HT-29 (cell line): Measurements from ENCODE around the gene GLB1L2. TPM values are rescaled to one million over a fixed set of nuclear protein-coding genes. Genes with fewer than 3 reads are reported as not detected.
A peak's percentile ranks its signal among the peaks of the same experiment; 100 is the strongest.

ENCODE experiments used
- DNase-seq: peaks from one replicate; pipeline ENCODE4 v3.0.0-alpha.2; 2015; ENCODE audit warnings: low spot score
- total RNA-seq: library from RNA; depleted of rRNA; stranded (reverse); fragments of >200 nt; shearing (Covaris generic); gene quantifications from 2 replicates; pipeline ENCODE4 v1.2.3, GENCODE V29; 2014

GLB1L2 gene
- total RNA-seq, 1 experiment from 2014 or later: 77.4 TPM

- no peak for DNase-seq
These were observed 71.1 kb downstream of the GLB1L2 start for GRCh38 chr11:134402910-134403309.

- DNase-seq: no peak
These were observed 73.0 kb downstream of the GLB1L2 start for GRCh38 chr11:134404575-134405341.

- no peak for DNase-seq
These were observed 73.6 kb downstream of the GLB1L2 start for GRCh38 chr11:134405436-134405835.

GRCh38 chr11:134405841-134406240 is 74.1 kb downstream of the GLB1L2 start:
- no peak for DNase-seq

- DNase-seq: no peak
These were observed 74.7 kb downstream of the GLB1L2 start for GRCh38 chr11:134406264-134407185.

GRCh38 chr11:134407321-134407828 is 75.6 kb downstream of the GLB1L2 start:
- no peak for DNase-seq

GRCh38 chr11:134407923-134408322 is 76.1 kb downstream of the GLB1L2 start:
- no peak for DNase-seq

- no peak for DNase-seq
These were observed 78.0 kb downstream of the GLB1L2 start for GRCh38 chr11:134409552-134410429.

GRCh38 chr11:134410766-134411165 is 79.0 kb downstream of the GLB1L2 start:
- no peak for DNase-seq

- DNase-seq: no peak
These were observed 80.6 kb downstream of the GLB1L2 start, which contains the start of gene B3GAT1 for GRCh38 chr11:134412203-134413042. TSS of gene B3GAT1 (minus strand) at chr11:134412242. CDS start at chr11:134387659, 24,583 bp downstream.

GRCh38 chr11:134413043-134413825 is 81.4 kb downstream of the GLB1L2 start:
- DNase-seq: no peak

- DNase-seq: no peak
These were observed 82.3 kb downstream of the GLB1L2 start for GRCh38 chr11:134413826-134414731.

- no peak for DNase-seq
These were observed 83.3 kb downstream of the GLB1L2 start for GRCh38 chr11:134414766-134415765.

- DNase-seq: no peak
These were observed 84.9 kb downstream of the GLB1L2 start for GRCh38 chr11:134416726-134417125.

- DNase-seq: peak; percentile 58
These were observed 86.4 kb downstream of the GLB1L2 start for GRCh38 chr11:134417871-134418840.

- no peak for DNase-seq
These were observed 91.3 kb downstream of the GLB1L2 start for GRCh38 chr11:134423106-134423505.
